Memory B cell (primary cell): ENCODE results near the gene HIRA.

Experiments
- ATAC-seq: fragments of 150-1000 bp; cut with Tn5 transposase; 2 replicates; pipeline ENCODE4 v1.10.0; 2021; ENCODE audit warnings: low read depth, mild to moderate bottlenecking, moderate library complexity
- DNase-seq, 2 donors: peaks; one replicate each; pipeline ENCODE4 v3.0.0; 2022; ENCODE audit warnings: low spot score in 2 of 2
- H3K27ac Mint-ChIP-seq: one replicate; pipeline ENCODE4 v1.8.0; 2022; ENCODE audit warnings: mild to moderate bottlenecking, moderate library complexity, mixed read lengths
- H3K27me3 Mint-ChIP-seq: one replicate; pipeline ENCODE4 v1.8.0; 2022; ENCODE audit warnings: mixed read lengths
- H3K36me3 Mint-ChIP-seq: one replicate; pipeline ENCODE4 v1.8.0; 2022; ENCODE audit warnings: mild to moderate bottlenecking, mixed read lengths
- H3K4me1 Mint-ChIP-seq: one replicate; pipeline ENCODE4 v1.8.0; 2022; ENCODE audit warnings: mixed read lengths
- H3K4me3 Mint-ChIP-seq: one replicate; pipeline ENCODE4 v1.8.0; 2022; ENCODE audit warnings: mild to moderate bottlenecking, moderate library complexity, mixed read lengths
- H3K9me3 Mint-ChIP-seq: one replicate; pipeline ENCODE4 v1.8.0; 2022; ENCODE audit warnings: mixed read lengths

HIRA gene

DNA sequence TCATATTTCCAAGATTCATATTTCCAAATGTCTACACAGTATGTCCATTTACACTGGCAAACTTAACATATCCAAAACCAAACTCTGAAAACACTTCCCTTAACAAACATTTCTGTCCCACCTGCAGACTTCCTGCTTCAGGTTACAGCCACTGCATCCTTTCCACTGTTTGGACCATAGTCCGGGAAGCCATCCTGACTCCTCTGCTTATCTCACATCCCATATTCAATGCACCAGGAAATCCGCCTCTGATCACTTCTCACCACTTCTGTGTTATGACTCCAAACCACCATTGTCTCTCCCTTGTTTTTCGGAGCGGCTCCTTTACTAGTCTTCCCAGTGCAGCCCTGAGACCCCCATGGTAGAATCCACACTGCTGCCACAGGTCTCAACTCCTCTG, 30.1 kb downstream of the HIRA start:
- H3K27ac Mint-ChIP-seq: peak overlapping the region; percentile 26
- H3K27me3 Mint-ChIP-seq: no peaks in the 10 kb centered on the region
- no peaks in the 10 kb centered on the region for H3K9me3 Mint-ChIP-seq

DNA sequence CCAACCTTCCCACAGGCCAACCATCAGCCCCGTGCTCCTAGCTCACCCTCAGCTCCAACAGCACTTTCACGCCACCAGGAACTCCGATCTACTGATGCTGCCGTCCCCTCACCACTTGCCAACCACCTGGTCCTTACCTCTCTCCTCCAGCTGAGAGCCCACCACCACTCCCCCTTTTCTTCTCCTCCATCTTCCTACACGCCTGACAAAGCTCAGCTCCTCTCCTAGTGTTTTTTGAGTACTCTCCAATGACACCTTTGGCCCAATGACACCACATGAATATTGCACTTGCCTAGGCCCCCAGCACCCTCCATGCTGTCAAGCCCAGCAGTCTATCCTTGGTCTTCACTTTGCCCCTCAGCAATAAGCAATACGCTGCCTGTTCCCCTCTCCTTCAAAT, 30.7 kb downstream of the HIRA start:
- Mint-ChIP-seq H3K27ac (peak overlapping the region; percentile 26), H3K9me3 (no peaks in the 10 kb centered on the region), H3K4me1 (peaks cover 11% of the 10 kb centered on the region)

More for the DNA sequence above, 30.1 kb downstream of the HIRA start:
- ATAC-seq: no peak
- no peak overlapping the region for H3K4me3 Mint-ChIP-seq
- no peak for DNase-seq
- H3K36me3 Mint-ChIP-seq: peaks cover 40% of the 10 kb centered on the region
- H3K4me1 Mint-ChIP-seq: peaks cover 11% of the 10 kb centered on the region

DNA sequence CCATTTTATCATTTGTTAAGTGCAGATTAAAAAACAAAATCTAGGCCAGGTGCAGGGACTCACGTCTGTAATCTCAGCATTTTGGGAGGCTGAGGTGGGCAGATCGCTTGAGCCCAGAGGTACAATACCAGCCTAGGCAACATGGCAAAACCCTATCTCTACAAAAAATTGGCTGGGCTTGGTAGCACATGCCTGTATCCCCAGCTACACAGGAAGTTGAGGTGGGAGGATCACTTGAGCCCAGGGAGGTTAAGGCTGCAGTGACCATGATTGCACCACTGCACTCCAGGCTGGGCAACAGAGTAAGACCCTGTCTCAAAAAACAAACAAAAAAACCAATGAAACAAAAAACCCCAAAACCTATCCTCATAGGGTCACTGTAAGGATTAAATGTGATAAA, 32.9 kb downstream of the HIRA start:
- no peaks in the 10 kb centered on the region for H3K9me3 Mint-ChIP-seq
- DNase-seq (no peak), ATAC-seq (no peak)
- H3K36me3 Mint-ChIP-seq: peaks cover 39% of the 10 kb centered on the region
- no peaks in the 10 kb centered on the region for H3K27me3 Mint-ChIP-seq
- no peak overlapping the region for H3K27ac Mint-ChIP-seq
- no peak overlapping the region for H3K4me3 Mint-ChIP-seq
- no peaks in the 10 kb centered on the region for H3K4me1 Mint-ChIP-seq

More for the DNA sequence above, 30.7 kb downstream of the HIRA start:
- Mint-ChIP-seq H3K27me3 (no peaks in the 10 kb centered on the region), H3K36me3 (peaks cover 39% of the 10 kb centered on the region), H3K4me3 (no peak overlapping the region)
- DNase-seq (no peak), ATAC-seq (no peak)

DNA sequence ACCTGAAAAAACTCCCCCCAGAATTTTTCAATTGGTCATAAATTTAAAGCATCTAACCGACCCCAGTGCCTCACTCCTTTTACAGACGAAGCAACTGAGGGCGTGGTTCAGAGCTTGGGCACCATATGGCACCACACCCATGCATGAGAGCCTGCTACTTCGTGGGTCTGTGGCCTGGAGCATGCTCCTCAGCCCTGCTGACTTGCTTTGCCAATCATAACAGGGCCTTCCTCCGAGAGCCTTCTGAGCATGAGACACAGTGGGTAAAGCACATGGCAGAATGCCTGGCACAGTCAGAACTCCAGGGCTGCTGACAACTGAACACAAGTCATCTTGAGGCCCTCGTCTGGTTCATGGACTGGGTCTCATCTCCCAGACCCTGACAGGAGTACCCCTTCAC, 33.3 kb downstream of the HIRA start:
- no peak for ATAC-seq
- Mint-ChIP-seq H3K27me3 (no peaks in the 10 kb centered on the region), H3K27ac (no peak overlapping the region), H3K4me3 (no peak overlapping the region), H3K4me1 (no peaks in the 10 kb centered on the region), H3K9me3 (no peaks in the 10 kb centered on the region), H3K36me3 (peaks cover 39% of the 10 kb centered on the region)
- DNase-seq: no peak

DNA sequence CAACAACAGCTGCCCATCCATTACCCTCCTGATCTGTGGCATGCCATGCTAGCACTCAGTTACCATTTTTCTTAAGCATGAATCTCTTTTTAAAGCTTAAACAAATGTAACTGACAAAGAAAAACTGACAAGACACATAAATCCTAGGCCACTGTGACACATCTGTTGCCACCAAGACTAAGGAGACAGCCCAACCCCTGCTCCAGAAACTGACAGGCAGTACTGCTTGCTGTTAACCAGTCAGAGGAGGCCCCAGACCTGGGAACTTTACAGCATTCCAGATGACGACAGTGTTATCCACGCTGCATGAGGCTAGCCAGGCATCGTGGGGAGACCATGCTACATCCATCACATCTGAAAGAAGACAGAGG, 33.8 kb downstream of the HIRA start:
- H3K4me1 Mint-ChIP-seq: no peaks in the 10 kb centered on the region
- H3K27me3 Mint-ChIP-seq: no peaks in the 10 kb centered on the region
- no peak overlapping the region for H3K4me3 Mint-ChIP-seq
- no peak for DNase-seq
- ATAC-seq: no peak
- peaks cover 39% of the 10 kb centered on the region for H3K36me3 Mint-ChIP-seq
- no peaks in the 10 kb centered on the region for H3K9me3 Mint-ChIP-seq
- no peak overlapping the region for H3K27ac Mint-ChIP-seq

DNA sequence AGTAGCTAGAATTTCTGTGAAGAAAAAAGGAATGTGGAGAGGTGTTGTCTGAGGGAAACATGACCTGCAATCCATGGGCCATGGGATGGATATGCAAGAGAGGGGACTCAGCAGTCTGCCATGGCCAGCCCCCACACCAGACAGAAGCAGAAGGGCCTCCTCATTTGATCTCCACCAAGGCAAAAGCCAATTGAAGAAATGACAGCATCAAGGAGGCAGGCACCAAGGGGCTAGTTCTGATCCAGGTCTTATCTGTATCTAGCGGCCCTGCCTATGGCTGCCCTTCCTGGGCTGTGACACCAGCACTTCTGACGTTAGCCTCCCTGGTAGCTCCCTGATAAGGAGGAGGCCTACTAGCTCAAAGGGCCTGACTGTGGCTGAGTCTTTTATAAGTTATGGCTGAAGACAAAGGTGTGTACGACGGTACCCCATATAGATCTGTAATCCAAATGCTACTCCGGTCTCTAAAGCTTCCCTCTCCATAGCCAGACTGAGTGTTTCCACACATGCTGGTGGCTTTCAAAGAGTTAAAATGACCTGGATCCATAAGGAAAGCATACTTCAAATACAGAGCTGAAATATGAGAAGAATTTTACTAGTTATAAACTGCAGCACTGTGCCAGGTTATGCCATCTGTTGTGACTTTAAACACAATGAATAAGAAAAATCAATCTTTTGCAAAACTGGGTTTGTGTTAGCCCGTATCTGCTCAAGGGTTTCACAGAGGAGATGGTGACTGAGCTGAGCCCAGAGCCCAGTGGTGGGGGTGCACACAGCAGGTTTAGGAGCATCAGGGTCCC, 34.4 kb downstream of the HIRA start:
- H3K4me3 Mint-ChIP-seq: no peak overlapping the region
- H3K27me3 Mint-ChIP-seq: no peaks in the 10 kb centered on the region
- no peak overlapping the region for H3K27ac Mint-ChIP-seq
- no peaks in the 10 kb centered on the region for H3K9me3 Mint-ChIP-seq
- DNase-seq (no peak), ATAC-seq (no peak)
- H3K36me3 Mint-ChIP-seq: peaks cover 39% of the 10 kb centered on the region
- no peaks in the 10 kb centered on the region for H3K4me1 Mint-ChIP-seq

DNA sequence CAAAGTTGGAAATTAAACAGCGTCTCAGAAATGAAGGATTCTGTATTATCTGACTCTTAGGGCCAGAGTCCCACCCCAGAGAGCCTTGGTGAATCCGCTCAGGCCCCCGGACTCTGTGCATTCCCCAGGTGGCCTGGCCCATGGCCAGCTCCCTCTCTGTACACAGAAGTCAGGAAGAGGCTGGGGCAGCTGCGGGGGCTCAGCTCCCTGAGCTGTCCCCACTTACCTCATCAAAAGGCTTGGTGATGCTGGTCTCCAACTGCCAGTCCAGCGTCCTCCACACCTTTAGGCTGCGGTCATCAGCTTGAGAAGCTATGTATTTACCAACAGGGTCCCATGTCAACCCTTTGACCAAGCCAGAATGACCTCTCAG, 35.0 kb downstream of the HIRA start:
- H3K9me3 Mint-ChIP-seq: no peaks in the 10 kb centered on the region
- no peak overlapping the region for H3K4me3 Mint-ChIP-seq
- H3K36me3 Mint-ChIP-seq: peaks cover 35% of the 10 kb centered on the region
- DNase-seq: no peak
- ATAC-seq: no peak
- H3K27me3 Mint-ChIP-seq: no peaks in the 10 kb centered on the region
- no peak overlapping the region for H3K27ac Mint-ChIP-seq
- H3K4me1 Mint-ChIP-seq: no peaks in the 10 kb centered on the region

DNA sequence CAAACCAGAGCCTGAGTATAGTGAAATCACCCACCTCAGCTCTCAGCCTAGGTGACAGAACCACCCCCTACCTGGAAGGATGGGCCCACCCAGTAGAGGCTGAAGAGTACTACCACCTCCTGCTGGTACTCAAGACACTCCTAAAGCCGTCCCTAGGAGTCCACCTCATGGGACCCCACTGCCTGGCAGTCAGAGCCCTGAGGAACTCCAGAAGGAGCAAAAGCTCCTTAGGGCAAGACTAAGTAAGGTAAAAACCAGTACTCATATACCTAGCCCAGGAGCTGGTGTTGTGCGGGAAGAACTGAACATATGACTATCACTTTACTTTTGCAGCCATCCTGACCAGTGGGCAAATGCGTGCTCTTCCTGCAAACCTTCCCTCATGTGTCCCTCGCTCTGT, 36.3 kb downstream of the HIRA start:
- DNase-seq (no peak), ATAC-seq (no peak)
- H3K9me3 Mint-ChIP-seq: no peaks in the 10 kb centered on the region
- H3K36me3 Mint-ChIP-seq: peaks cover 28% of the 10 kb centered on the region
- H3K27ac Mint-ChIP-seq: no peak overlapping the region
- H3K27me3 Mint-ChIP-seq: no peaks in the 10 kb centered on the region
- no peaks in the 10 kb centered on the region for H3K4me1 Mint-ChIP-seq
- no peak overlapping the region for H3K4me3 Mint-ChIP-seq

DNA sequence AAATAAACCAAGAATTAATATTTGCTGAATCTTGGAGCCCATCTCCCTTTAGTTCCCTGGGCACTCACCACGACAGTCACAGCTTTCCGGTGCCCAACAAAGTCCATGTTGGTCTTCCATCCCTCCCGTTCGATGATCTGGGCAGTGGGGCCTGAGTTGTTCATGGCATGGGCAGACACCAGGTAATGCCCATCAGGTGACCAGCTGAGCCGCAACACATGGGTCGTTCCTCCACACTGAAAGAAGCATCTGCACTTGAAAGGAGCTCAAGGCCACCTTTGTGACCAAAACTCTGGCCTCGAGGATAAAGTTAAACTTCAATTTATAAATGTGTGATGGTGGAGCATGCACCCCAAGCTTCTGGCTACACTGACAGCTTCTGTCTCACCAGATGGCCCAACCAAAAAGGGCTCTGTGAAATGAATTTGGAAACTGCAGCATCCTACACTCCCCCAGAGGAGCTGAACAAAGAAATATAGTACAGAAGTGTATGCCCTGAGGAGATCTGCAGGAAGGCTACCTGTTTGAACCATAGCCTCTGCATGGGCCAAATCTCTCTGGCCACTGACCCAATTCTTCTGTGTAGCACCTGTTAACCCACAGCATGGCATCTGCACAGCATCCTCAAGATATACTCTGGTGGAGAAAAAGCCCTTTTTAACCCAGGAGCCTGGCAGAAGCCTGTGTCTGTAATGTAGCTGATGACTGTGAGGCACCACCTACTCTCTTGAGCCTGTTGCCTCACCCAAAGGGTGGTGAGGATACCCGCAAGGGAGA, 37.1 kb downstream of the HIRA start:
- Mint-ChIP-seq H3K27ac (no peak overlapping the region), H3K27me3 (no peaks in the 10 kb centered on the region), H3K4me3 (no peak overlapping the region), H3K36me3 (peaks cover 24% of the 10 kb centered on the region), H3K9me3 (no peaks in the 10 kb centered on the region), H3K4me1 (no peaks in the 10 kb centered on the region)
- DNase-seq: no peak
- no peak for ATAC-seq

DNA sequence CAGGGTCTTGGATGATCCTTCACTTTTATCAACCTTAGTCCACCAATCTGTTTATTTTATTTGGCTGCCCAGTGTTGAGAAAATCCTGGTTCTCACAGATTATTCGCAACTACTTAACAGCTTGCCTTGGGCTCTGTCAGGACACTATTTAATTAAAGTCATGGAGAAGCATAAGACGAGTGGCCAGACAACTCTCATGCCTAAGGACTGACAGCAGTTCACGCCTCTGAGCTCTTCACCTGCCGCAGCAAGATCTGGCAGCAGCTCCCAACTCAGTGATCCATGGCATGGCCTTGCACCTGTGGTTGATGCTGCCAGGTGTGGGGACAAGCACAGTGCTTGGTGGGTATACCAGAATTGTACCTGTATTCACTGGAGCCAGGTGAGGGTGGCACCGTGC, 37.8 kb downstream of the HIRA start:
- ATAC-seq: no peak
- Mint-ChIP-seq H3K36me3 (peaks cover 22% of the 10 kb centered on the region), H3K4me1 (no peaks in the 10 kb centered on the region), H3K9me3 (no peaks in the 10 kb centered on the region), H3K27ac (no peak overlapping the region), H3K4me3 (no peak overlapping the region), H3K27me3 (no peaks in the 10 kb centered on the region)
- no peak for DNase-seq

DNA sequence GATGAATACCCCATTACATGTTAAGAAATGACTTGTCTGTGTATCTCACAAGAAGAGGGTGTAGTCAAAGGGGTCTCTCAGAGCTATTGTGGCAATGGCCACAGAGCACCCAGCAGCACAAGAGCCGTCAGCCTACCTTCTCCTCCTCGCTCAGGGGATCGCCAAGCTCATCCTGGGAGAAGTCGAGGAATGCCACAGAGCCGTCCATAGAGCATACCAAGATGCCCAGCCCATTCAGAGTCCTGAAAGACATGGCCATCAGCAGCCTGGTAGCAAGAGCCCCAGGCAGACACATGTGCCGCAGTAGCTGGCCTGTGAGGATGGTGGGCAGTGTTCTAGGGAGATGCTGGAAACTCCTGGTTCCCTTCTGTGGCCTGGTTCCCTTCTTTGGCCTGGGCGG, 44.0 kb downstream of the HIRA start:
- no peaks in the 10 kb centered on the region for H3K9me3 Mint-ChIP-seq
- H3K36me3 Mint-ChIP-seq: peaks cover 31% of the 10 kb centered on the region
- H3K27ac Mint-ChIP-seq: no peak overlapping the region
- H3K4me1 Mint-ChIP-seq: no peaks in the 10 kb centered on the region
- ATAC-seq (no peak), DNase-seq (no peak)
- no peak overlapping the region for H3K4me3 Mint-ChIP-seq
- no peaks in the 10 kb centered on the region for H3K27me3 Mint-ChIP-seq

DNA sequence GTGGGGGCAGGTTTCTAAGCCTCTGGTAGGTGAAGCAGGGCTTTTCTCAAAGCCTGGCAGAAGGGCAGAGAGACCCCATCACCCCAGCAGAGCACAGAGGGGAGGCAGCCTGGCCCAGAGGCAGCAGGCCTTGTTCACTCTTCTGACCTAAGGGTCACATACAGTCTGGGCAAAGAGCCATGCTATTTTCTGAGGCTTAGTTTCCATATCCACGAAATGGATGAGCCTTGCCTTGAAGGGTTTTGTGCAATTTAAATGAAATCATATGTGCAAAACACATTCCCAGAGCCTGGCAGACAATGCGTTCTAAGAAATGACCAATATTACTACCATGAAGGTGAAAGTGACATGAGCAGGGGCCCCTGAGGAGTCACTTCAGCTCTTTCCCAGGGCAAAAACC, 44.5 kb downstream of the HIRA start:
- Mint-ChIP-seq H3K27me3 (no peaks in the 10 kb centered on the region), H3K36me3 (peaks cover 36% of the 10 kb centered on the region), H3K4me3 (no peak overlapping the region), H3K9me3 (no peaks in the 10 kb centered on the region), H3K4me1 (no peaks in the 10 kb centered on the region), H3K27ac (no peak overlapping the region)
- ATAC-seq (no peak), DNase-seq (no peak)

DNA sequence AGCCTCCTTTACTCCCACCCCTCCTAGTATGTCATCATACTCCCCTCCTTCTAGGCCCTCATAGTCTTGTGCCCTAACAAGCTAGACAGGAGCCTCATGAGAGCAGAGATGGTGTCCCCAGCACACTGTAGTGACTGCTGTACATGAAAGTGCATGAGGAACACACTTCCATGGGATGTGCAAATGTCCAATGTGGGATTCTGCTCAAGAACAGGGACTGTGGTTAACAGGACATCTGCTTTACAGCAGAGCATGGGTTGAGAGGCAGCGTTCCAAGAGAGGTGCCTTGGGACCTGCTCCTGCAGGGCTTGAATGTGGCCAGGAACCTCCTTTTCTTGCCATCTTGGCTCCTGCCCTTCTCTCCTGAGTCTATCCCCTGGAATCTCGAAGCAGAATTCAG, 45.3 kb downstream of the HIRA start:
- no peak for DNase-seq
- Mint-ChIP-seq H3K9me3 (no peaks in the 10 kb centered on the region), H3K4me1 (no peaks in the 10 kb centered on the region), H3K4me3 (no peak overlapping the region), H3K27me3 (no peaks in the 10 kb centered on the region), H3K27ac (peak overlapping the region; percentile 73), H3K36me3 (peaks cover 40% of the 10 kb centered on the region)
- ATAC-seq: no peak

DNA sequence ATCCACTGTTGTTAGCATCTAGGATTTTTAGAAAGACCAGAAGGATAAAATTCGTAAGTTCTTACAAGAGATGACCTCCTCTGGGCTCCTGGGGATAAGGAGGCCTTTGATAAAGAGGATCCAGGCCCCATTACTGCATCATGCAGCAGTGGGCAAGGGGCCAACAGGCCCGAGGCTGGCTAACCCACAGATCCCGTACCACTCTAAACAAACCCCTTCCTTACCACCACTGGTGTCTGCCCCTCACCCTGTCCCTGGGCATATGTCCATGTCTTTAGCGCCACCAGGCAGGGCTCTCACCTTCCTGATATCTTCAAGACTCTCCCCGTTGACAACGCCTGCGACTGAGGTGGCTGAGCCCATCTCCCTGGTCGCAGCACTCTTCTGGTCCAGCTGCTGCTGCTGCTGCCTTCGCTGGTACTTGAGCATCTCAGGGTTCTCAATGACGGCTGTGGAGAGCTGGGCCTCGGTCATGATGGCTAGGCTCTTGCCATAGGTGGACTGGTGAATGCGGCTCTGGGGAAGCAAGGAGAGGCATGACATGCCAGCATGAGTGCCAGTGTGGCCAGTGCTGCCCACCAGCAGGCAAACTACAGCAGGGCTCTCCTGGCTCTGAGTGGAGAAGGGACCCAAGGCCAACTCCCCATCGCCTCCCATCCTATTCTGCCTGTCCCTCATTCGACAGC, 46.2 kb downstream of the HIRA start:
- Mint-ChIP-seq H3K36me3 (peaks cover 36% of the 10 kb centered on the region), H3K4me3 (no peak overlapping the region), H3K9me3 (no peaks in the 10 kb centered on the region), H3K27me3 (no peaks in the 10 kb centered on the region), H3K4me1 (no peaks in the 10 kb centered on the region), H3K27ac (peak overlapping the region; percentile 73)
- no peak for DNase-seq
- no peak for ATAC-seq
